ENCODE data around the gene CHTF18. TPM values are rescaled to one million over a fixed set of nuclear protein-coding genes. Genes with fewer than 3 reads are reported as not detected.
A peak's percentile ranks its signal among the peaks of the same experiment; 100 is the strongest.

CHTF18 gene
- total RNA-seq, 6 donors from 2014 or later: 4.1 to 39.8 (median 17.9) TPM

DNA sequence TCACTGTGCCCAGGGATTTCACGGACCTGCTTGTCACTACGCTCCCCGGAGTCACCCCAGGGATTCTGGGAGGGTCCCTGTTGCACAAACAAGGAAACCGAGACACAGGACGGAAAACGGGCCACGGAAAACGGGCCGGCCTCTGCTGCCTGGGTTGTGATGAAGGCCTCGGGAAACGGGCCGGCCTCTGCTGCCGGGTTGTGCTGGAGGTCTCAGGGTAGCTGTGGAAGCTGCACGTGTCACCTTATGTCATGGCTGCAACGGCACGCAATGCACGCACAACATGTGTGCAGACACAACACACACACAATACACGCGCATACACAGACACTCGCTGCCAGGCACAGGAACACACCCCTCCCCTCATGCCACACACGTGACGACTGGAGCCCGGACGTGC is 39.1 kb downstream of the CHTF18 start:
- Histone ChIP-seq H3K4me3 (no peak overlapping the region), H3K27me3 (peaks cover 0 to 8% (median 0%) of the 10 kb centered on the region in 4 donors), H3K4me1 (peaks cover 7 to 26% (median 14%) of the 10 kb centered on the region in 4 donors), H3K27ac (no peak overlapping the region), H3K36me3 (no peaks in the 10 kb centered on the region), H3K9me3 (no peaks in the 10 kb centered on the region)
- DNase-seq: peak in 1 of 2 donors; percentile 54
- TF ChIP-seq EP300 (IDR thresholded peaks at IDR 0.05) (no peak), POLR2A (IDR thresholded peaks at IDR 0.05) (no peak), POLR2AphosphoS5 (IDR thresholded peaks at IDR 0.05) (no peak)
- TF ChIP-seq, protein P1, sequence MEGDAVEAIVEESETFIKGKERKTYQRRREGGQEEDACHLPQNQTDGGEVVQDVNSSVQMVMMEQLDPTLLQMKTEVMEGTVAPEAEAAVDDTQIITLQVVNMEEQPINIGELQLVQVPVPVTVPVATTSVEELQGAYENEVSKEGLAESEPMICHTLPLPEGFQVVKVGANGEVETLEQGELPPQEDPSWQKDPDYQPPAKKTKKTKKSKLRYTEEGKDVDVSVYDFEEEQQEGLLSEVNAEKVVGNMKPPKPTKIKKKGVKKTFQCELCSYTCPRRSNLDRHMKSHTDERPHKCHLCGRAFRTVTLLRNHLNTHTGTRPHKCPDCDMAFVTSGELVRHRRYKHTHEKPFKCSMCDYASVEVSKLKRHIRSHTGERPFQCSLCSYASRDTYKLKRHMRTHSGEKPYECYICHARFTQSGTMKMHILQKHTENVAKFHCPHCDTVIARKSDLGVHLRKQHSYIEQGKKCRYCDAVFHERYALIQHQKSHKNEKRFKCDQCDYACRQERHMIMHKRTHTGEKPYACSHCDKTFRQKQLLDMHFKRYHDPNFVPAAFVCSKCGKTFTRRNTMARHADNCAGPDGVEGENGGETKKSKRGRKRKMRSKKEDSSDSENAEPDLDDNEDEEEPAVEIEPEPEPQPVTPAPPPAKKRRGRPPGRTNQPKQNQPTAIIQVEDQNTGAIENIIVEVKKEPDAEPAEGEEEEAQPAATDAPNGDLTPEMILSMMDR (IDR thresholded peaks at IDR 0.05): no peak
- ATAC-seq (ENCODE audit: low FRiP score in 2 of 2): no peak
- 80 to 95% methylated on average over 12 to 24 of the region's 24 CpGs for WGBS, 2 donors

DNA sequence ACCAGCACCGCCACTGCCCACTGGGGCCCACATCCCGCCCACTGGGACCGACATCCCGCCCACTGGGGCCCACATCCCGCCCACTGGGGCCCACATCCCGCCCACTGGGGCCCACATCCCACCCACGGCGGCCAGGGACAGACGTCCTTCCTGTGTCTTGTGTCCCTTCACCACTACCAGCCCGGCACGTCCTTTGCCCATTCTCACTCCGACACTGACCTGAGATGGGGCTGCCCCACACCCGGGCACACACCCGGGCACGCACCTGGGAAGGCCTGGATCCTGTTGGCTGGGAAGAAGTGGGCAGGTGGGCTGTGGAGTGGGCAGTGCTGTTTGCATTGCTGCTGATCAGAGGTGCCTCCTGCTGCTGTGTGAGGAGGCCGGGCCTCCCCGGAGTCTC is 40.5 kb downstream of the CHTF18 start:
- no peak for ATAC-seq (ENCODE audit: low FRiP score in 2 of 2)
- 88 to 91% methylated on average over 8 to 14 of the region's 17 CpGs for WGBS, 2 donors
- peaks cover 0 to 8% (median 0%) of the 10 kb centered on the region in 4 donors for H3K27me3 ChIP-seq
- no peaks in the 10 kb centered on the region for H3K36me3 ChIP-seq
- DNase-seq: peak in 1 of 2 donors; percentile 56
- TF ChIP-seq POLR2AphosphoS5 (IDR thresholded peaks at IDR 0.05): no peak
- TF ChIP-seq, protein P1 (IDR thresholded peaks at IDR 0.05): no peak
- no peak for TF ChIP-seq POLR2A (IDR thresholded peaks at IDR 0.05)
- TF ChIP-seq EP300 (IDR thresholded peaks at IDR 0.05): no peak
- H3K4me1 ChIP-seq: peaks cover 7 to 26% (median 14%) of the 10 kb centered on the region in 4 donors
- H3K4me3 ChIP-seq: no peak overlapping the region
- no peak overlapping the region for H3K27ac ChIP-seq
- no peaks in the 10 kb centered on the region for H3K9me3 ChIP-seq

DNA sequence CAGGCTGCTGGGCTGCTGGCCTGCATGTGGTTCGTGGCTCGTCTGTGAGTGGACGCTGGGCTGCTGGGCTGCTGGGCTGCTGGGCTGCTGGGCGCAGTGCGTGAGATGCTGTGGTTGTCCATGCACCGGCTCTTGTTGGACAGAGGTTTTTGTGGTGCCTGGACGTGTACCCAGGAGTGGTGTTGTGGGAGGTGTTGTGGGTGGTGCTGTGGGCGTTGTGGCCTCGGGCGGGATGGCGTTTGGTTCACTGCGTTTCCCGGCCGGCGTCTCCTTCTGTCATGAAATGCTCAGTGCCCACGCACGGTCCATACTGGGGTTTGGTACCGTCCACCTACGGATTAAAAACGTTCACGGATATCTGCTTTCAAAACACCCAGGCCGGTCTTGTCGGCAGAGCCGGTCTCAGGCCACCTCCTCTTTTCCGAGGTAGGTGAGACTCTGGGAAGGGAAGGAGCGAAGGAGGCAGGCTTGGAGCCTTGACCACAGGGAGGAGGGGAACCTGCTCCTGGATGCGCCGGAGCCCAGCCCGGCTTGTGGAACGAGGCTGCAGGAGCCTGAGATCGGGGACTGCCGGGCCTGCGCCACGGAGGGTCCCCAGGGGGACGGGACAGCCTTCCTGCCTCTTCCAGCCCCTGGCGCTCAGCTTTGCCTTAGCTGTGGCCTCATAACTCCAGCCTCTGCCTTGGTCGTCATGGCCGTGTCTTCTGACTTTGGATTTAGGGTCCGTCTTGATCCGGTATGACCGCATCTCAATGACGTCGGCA is 41.9 kb downstream of the CHTF18 start:
- Histone ChIP-seq H3K4me3 (no peak overlapping the region), H3K36me3 (no peaks in the 10 kb centered on the region), H3K9me3 (peaks cover 0 to 3% (median 0%) of the 10 kb centered on the region in 4 donors), H3K27me3 (peaks cover 0 to 2% (median 0%) of the 10 kb centered on the region in 4 donors), H3K4me1 (peaks cover 3 to 19% (median 9%) of the 10 kb centered on the region in 4 donors), H3K27ac (peak overlapping the region in 2 of 4 donors; percentile 50 to 62)
- ATAC-seq (ENCODE audit: low FRiP score in 2 of 2): no peak
- 86 to 87% methylated on average over 36 to 43 of the region's 43 CpGs for WGBS, 2 donors
- peak in 1 of 2 donors; percentile 66 for DNase-seq
- TF ChIP-seq POLR2AphosphoS5 (IDR thresholded peaks at IDR 0.05) (no peak), EP300 (IDR thresholded peaks at IDR 0.05) (no peak), POLR2A (IDR thresholded peaks at IDR 0.05) (no peak)
- TF ChIP-seq, protein P1 (IDR thresholded peaks at IDR 0.05): no peak

DNA sequence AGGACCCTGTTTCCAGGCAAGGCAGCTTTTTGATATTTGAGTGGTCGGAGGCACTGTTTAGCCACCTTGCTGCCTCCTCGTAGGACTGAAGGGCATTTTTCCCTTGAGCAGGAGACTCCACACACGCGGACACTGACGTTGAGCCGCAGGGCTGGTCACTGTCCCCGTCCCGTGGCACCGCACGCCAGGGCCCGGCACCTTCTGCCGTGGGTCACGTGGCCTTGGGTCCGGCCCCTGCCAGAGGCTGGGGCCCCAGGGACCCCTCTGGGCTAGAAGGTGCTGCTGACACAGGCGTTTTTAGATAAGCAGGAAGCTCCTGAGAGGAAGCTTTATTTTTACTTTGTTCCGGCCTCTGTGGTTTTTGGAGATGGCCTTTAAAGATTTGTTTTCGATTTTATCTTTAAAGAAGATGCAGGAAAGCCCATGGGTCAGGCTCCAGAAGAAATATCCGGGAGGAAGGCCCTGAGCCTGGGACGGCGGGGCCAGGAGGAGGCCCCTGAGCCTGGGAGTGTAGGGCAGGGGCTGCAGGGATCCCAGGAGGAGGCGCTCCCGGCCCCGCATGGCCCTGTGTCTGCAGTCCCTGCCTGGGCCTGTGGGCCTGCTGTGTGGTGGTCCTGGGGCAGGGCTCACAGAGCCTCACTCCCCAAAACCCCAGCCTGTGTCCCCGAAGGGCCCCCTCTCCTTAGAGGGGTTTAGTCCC is 42.6 kb downstream of the CHTF18 start:
- Histone ChIP-seq H3K4me1 (peaks cover 0 to 16% (median 7%) of the 10 kb centered on the region in 4 donors), H3K36me3 (no peaks in the 10 kb centered on the region), H3K27me3 (no peaks in the 10 kb centered on the region), H3K9me3 (peaks cover 0 to 10% (median 5%) of the 10 kb centered on the region in 4 donors), H3K4me3 (no peak overlapping the region), H3K27ac (peak overlapping the region in 3 of 4 donors; percentile 24 to 62 (median 50))
- WGBS, 2 donors: 34 to 55% methylated on average over 18 to 24 of the region's 24 CpGs
- DNase-seq: peak in 1 of 2 donors; percentile 60
- no peak for ATAC-seq (ENCODE audit: low FRiP score in 2 of 2)
- TF ChIP-seq POLR2AphosphoS5 (IDR thresholded peaks at IDR 0.05) (no peak), POLR2A (IDR thresholded peaks at IDR 0.05) (no peak), EP300 (IDR thresholded peaks at IDR 0.05) (no peak)
- TF ChIP-seq, protein P1 (IDR thresholded peaks at IDR 0.05): no peak
